Measurements from ENCODE around the gene EPS8L2.

The EPS8L2 gene

GRCh38 chr11:763073-763463 is 57.0 kb downstream of the EPS8L2 start:
- no peak for DNase-seq

- DNase-seq: no peak
Measured at GRCh38 chr11:763549-764321, 57.7 kb downstream of the EPS8L2 start.

- no peak for DNase-seq
Measured at GRCh38 chr11:764322-765024, 58.4 kb downstream of the EPS8L2 start.

GRCh38 chr11:765025-765801 is 59.2 kb downstream of the EPS8L2 start:
- peak; percentile 57 for DNase-seq

GRCh38 chr11:765802-766091 is 59.7 kb downstream of the EPS8L2 start:
- no peak for DNase-seq

GRCh38 chr11:766106-766935 is 60.3 kb downstream of the EPS8L2 start:
- no peak for DNase-seq

- no peak for DNase-seq
Measured at GRCh38 chr11:766936-767210, 60.8 kb downstream of the EPS8L2 start.

- DNase-seq: no peak
Measured at GRCh38 chr11:767238-767637, 61.2 kb downstream of the EPS8L2 start.

- DNase-seq: no peak
Measured at GRCh38 chr11:769887-770641, 64.0 kb downstream of the EPS8L2 start.

- DNase-seq: no peak
Measured at GRCh38 chr11:770642-771616, 64.9 kb downstream of the EPS8L2 start.

GRCh38 chr11:771617-772204 is 65.7 kb downstream of the EPS8L2 start:
- no peak for DNase-seq

- no peak for DNase-seq
Measured at GRCh38 chr11:772429-773390, 66.7 kb downstream of the EPS8L2 start.

GRCh38 chr11:773425-773824 is 67.4 kb downstream of the EPS8L2 start:
- no peak for DNase-seq

- no peak for DNase-seq
Measured at GRCh38 chr11:773830-774229, 67.8 kb downstream of the EPS8L2 start.

- no peak for DNase-seq
Measured at GRCh38 chr11:774873-775592, 69.0 kb downstream of the EPS8L2 start.

- DNase-seq: no peak
Measured at GRCh38 chr11:776263-776560, 70.2 kb downstream of the EPS8L2 start.

GRCh38 chr11:776561-777287 is 70.7 kb downstream of the EPS8L2 start:
- DNase-seq: peak; percentile 57
